ENCODE data around the gene SYTL3.
"Not testable (repeated sequence)": the region's sequence is repeated elsewhere in the genome, so short reads cannot be mapped to it uniquely, and the experiment has no call there.

SYTL3 gene

DNA sequence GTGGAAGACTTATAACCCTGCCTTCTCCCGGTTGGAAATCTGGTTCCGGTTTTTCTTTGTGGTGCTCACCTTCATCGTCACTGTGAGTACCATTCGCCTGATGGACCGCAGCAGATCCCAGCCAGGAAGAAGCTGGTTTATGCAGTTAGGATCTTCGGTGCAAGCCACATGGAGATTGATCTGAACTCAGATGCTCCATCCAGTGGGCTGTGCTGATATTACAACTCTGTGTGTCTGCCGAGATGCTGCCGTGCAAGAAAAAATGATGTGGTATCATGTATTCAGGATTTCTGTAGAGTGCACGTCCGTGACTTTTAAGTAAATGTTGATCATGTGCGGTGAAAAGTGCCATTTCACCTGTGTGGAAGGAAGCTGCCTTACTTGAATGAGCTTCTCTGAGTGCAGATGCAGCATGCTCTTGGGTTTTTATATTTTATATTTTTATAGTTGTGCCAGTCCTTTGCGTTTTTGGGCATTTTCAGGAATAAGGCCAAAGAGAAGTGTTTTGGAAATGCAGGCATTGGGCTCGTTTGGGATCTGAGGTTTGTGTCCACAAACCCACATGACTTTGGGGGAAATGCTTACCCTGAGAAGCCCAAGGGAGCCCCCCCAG lies 44.5 kb upstream of the SYTL3 start:
- no peak for TF ChIP-seq EZH2 (IDR thresholded peaks at IDR 0.05; ENCODE audit: borderline replicate concordance, low read depth, low read length, severe bottlenecking)
- TF ChIP-seq, protein P1, sequence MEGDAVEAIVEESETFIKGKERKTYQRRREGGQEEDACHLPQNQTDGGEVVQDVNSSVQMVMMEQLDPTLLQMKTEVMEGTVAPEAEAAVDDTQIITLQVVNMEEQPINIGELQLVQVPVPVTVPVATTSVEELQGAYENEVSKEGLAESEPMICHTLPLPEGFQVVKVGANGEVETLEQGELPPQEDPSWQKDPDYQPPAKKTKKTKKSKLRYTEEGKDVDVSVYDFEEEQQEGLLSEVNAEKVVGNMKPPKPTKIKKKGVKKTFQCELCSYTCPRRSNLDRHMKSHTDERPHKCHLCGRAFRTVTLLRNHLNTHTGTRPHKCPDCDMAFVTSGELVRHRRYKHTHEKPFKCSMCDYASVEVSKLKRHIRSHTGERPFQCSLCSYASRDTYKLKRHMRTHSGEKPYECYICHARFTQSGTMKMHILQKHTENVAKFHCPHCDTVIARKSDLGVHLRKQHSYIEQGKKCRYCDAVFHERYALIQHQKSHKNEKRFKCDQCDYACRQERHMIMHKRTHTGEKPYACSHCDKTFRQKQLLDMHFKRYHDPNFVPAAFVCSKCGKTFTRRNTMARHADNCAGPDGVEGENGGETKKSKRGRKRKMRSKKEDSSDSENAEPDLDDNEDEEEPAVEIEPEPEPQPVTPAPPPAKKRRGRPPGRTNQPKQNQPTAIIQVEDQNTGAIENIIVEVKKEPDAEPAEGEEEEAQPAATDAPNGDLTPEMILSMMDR (IDR thresholded peaks at IDR 0.05; ENCODE audit: borderline replicate concordance, extremely low read depth, low read length, poor library complexity, severe bottlenecking) = peak; percentile 75
- DNase-seq = peak; percentile 53
- Histone ChIP-seq H4K20me1 (ENCODE audit: insufficient read depth, low read length) (peaks cover 5% of the 10 kb centered on the region; the same call in 1 of the 2 replicates), H3K27me3 (ENCODE audit: insufficient read depth, low read length, poor library complexity) (no peaks in the 10 kb centered on the region), H3K79me2 (ENCODE audit: insufficient read depth, low read length) (no peaks in the 10 kb centered on the region), H3K4me3 (ENCODE audit: low read depth in 1 of 2, low read length in 2 of 2) (no peak overlapping the region), H2AFZ (ENCODE audit: low read depth, low read length) (no peak overlapping the region), H3K4me2 (ENCODE audit: insufficient read depth, low read length) (no peak overlapping the region), H3K9me3 (ENCODE audit: insufficient read depth, low read length, severe bottlenecking) (no peaks in the 10 kb centered on the region), H3K27ac (ENCODE audit: low read length) (no peak overlapping the region), H3K36me3 (ENCODE audit: insufficient read depth, low read length) (peaks cover 77% of the 10 kb centered on the region), H3K9ac (ENCODE audit: low read depth, low read length) (no peak overlapping the region), H3K4me1 (ENCODE audit: insufficient read depth, low read length) (no peaks in the 10 kb centered on the region)
- ATAC-seq (ENCODE audit: insufficient read depth, low read depth) = peak; percentile 67

DNA sequence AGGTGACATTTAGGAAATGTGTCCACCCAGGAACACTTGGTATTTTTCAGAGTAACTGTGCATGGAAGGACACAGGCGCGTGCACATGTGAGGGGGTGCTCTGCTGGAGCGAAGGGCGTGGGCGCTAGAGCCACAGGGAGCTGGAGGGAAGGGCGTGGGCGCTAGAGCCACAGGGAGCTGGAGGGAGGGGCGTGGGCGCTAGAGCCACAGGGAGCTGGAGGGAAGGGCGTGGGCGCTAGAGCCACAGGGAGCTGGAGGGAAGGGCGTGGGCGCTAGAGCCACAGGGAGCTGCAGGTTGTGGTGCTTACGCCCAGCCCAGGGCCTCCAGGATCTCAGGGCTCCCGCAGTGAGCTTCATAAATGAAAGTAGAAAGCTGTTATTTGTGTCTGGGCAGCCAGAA lies 43.8 kb upstream of the SYTL3 start:
- H3K79me2 ChIP-seq (ENCODE audit: insufficient read depth, low read length); ATAC-seq (ENCODE audit: insufficient read depth, low read depth); H4K20me1 ChIP-seq (ENCODE audit: insufficient read depth, low read length); H3K4me3 ChIP-seq (ENCODE audit: low read depth in 1 of 2, low read length in 2 of 2); H3K27me3 ChIP-seq (ENCODE audit: insufficient read depth, low read length, poor library complexity); H3K4me1 ChIP-seq (ENCODE audit: insufficient read depth, low read length); H3K9ac ChIP-seq (ENCODE audit: low read depth, low read length); H3K4me2 ChIP-seq (ENCODE audit: insufficient read depth, low read length); H3K9me3 ChIP-seq (ENCODE audit: insufficient read depth, low read length, severe bottlenecking); DNase-seq; H3K27ac ChIP-seq (ENCODE audit: low read length); H2AFZ ChIP-seq (ENCODE audit: low read depth, low read length): not testable (repeated sequence)
- H3K36me3 ChIP-seq (ENCODE audit: insufficient read depth, low read length) = peaks cover 80% of the 10 kb centered on the region

GRCh38 chr6:158606935-158607334 lies 42.9 kb upstream of the SYTL3 start:
- no peak overlapping the region for H3K9ac ChIP-seq (ENCODE audit: low read depth, low read length)
- no peak overlapping the region for H3K4me3 ChIP-seq (ENCODE audit: low read depth in 1 of 2, low read length in 2 of 2)
- H2AFZ ChIP-seq (ENCODE audit: low read depth, low read length) = no peak overlapping the region
- DNase-seq (no peak), ATAC-seq (ENCODE audit: insufficient read depth, low read depth) (no peak)
- H3K4me1 ChIP-seq (ENCODE audit: insufficient read depth, low read length) = no peaks in the 10 kb centered on the region
- no peaks in the 10 kb centered on the region for H3K79me2 ChIP-seq (ENCODE audit: insufficient read depth, low read length)
- peaks cover 5% of the 10 kb centered on the region; the same call in 1 of the 2 replicates for H4K20me1 ChIP-seq (ENCODE audit: insufficient read depth, low read length)
- H3K27ac ChIP-seq (ENCODE audit: low read length) = no peak overlapping the region
- TF ChIP-seq EZH2 (IDR thresholded peaks at IDR 0.05; ENCODE audit: borderline replicate concordance, low read depth, low read length, severe bottlenecking) = no peak
- TF ChIP-seq, protein P1 (IDR thresholded peaks at IDR 0.05; ENCODE audit: borderline replicate concordance, extremely low read depth, low read length, poor library complexity, severe bottlenecking) = no peak
- no peaks in the 10 kb centered on the region for H3K27me3 ChIP-seq (ENCODE audit: insufficient read depth, low read length, poor library complexity)
- H3K9me3 ChIP-seq (ENCODE audit: insufficient read depth, low read length, severe bottlenecking) = no peaks in the 10 kb centered on the region
- H3K36me3 ChIP-seq (ENCODE audit: insufficient read depth, low read length) = peaks cover 85% of the 10 kb centered on the region
- no peak overlapping the region for H3K4me2 ChIP-seq (ENCODE audit: insufficient read depth, low read length)

DNA sequence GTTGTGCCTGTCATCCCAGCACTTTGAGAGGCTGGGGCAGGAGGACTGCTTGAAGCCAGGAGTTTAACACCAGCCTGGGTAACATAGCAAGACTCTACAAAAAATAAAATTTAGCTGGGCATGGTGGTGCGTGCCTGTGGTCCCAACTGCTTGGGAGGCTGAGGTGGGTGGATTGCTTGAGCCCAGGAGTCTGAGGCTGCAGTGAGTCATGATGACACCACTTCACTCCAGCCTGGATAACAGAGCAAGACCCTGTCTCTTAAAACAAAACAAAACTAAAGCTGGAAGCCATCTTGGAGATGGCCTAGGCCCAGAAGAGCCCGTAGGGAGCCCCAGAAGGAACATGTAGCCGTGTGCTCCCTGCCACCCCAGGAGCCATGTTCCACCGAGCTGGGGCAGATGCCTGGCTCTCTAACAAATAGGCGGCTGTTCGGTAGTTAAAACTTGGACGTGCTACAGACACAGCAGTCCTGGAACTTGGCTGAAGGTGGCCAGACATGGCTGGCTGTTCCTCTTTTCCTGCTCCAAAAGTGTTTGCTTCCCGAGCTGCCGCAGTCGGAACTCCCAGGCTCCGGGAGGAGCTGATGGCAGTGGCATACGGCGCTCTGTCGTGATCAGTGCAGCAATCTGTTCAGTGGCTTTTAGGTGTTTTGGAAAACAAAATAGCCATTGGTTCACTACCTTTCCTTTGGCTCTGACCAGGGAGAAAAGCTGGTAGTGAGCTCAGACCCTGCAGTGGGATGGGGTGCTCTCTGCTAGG lies 42.3 kb upstream of the SYTL3 start:
- Histone ChIP-seq H3K4me1 (ENCODE audit: insufficient read depth, low read length) (no peaks in the 10 kb centered on the region), H3K4me2 (ENCODE audit: insufficient read depth, low read length) (no peak overlapping the region), H3K36me3 (ENCODE audit: insufficient read depth, low read length) (peaks cover 86% of the 10 kb centered on the region), H3K27me3 (ENCODE audit: insufficient read depth, low read length, poor library complexity) (no peaks in the 10 kb centered on the region), H2AFZ (ENCODE audit: low read depth, low read length) (no peak overlapping the region), H4K20me1 (ENCODE audit: insufficient read depth, low read length) (peaks cover 5% of the 10 kb centered on the region; the same call in 1 of the 2 replicates), H3K4me3 (ENCODE audit: low read depth in 1 of 2, low read length in 2 of 2) (no peak overlapping the region), H3K27ac (ENCODE audit: low read length) (no peak overlapping the region), H3K79me2 (ENCODE audit: insufficient read depth, low read length) (no peaks in the 10 kb centered on the region), H3K9ac (ENCODE audit: low read depth, low read length) (no peak overlapping the region), H3K9me3 (ENCODE audit: insufficient read depth, low read length, severe bottlenecking) (no peaks in the 10 kb centered on the region)
- ATAC-seq (ENCODE audit: insufficient read depth, low read depth) = no peak
- TF ChIP-seq, protein P1 (IDR thresholded peaks at IDR 0.05; ENCODE audit: borderline replicate concordance, extremely low read depth, low read length, poor library complexity, severe bottlenecking) = no peak
- TF ChIP-seq EZH2 (IDR thresholded peaks at IDR 0.05; ENCODE audit: borderline replicate concordance, low read depth, low read length, severe bottlenecking) = no peak
- no peak for DNase-seq
